ENCODE results near the gene TSC1.

TSC1 gene

GRCh38 chr9:132931178-132931735 lies 13.2 kb downstream of the TSC1 start:
- DNase-seq: no peak

DNA sequence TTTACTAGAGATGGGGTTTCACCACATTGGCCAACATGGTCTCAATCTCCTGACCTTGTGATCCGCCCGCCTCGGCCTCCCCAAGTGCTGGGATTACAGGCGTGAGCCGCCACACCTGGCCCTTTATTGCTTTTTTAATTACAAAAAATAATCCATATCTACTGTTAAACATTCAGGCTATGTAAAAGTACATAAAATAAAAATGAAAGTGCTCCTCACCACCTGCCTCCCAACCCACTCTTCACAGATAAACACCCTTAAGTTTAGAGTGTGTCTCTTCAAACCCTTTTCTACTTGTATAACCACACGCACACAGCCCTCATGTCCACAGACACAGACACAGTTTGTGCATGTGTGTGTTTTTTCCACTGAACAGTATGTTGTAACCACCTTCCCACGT lies 16.7 kb downstream of the TSC1 start:
- no peak for DNase-seq

- no peak for DNase-seq
Observed at GRCh38 chr9:132923346-132923902, 21.0 kb downstream of the TSC1 start.

GRCh38 chr9:132919614-132920268 lies 24.7 kb downstream of the TSC1 start:
- no peak for DNase-seq

DNA sequence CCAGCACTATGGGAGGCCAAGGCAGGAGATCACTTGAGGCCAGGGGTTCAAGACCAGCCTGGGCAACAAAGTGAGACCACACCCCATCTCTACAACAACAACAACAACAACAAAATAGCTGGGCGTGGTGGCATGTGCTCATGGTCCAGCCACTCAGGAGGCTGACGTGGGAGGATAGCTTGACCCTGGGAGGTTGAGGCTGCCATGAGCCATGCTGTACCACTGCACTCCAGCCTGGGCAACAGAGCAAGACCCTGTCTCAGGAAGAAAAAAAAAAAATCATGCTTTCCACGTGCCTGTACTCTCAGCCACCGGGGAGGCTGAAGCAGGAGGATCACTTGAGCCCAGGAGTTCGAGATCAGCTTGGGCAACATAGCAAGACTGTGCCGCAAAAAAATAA lies 29.5 kb downstream of the TSC1 start:
- no peak for DNase-seq

DNA sequence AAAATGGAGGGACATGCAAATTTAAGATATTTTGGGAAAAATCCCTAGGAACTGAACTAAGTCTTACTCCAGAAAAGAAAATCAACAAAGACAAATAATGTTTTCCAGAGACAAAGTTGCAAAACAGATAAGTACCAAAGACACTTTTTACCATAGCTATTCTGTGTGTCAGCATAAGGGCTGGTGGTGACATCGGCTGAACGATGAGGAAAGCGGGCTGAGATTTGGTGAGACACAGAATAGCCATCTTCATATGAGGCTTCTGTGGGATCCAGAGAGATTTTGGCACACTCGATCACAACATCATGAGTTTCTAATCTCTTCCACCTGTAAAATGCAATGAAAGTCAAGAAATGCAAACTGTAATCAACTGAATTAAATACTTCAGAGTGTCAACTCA lies 32.3 kb downstream of the TSC1 start:
- no peak for DNase-seq

DNA sequence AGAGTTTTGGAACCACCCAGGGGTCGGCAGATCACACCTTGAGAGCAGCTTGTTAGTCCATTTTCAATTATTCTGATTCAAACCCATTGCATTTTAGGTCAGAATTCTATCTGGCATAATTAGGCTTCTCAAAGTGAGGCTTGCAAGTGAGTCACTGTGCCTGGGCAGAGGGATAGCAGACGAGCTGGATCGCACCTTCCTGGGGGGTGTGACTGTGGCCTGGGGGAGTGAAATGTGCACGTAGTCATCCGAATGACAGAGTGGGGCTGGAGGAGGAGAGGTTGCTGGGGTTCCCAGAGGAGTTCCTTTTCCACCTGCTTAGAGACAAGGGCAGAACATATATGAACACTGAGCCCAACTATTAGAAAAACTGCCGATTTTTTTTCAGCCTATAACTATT lies 34.0 kb downstream of the TSC1 start:
- no peak for DNase-seq

DNA sequence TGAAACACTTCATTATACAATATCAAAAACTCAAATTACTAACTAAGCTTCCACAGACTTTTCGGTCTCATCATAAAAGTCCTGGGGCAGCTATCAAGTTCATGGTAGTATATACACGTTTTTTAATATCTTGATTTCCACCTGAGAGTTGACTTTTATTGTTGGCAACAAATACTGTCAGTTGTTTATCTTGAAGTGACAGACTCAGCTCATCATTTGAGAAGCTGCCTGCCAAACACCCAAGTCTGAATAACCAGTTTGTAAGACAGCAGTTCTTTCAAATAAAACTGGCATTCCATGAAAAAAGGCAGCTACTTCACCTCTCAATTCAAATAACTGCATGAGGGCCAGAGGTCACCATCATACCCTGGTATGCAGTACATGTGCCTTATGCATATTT lies 35.1 kb downstream of the TSC1 start:
- no peak for DNase-seq

DNA sequence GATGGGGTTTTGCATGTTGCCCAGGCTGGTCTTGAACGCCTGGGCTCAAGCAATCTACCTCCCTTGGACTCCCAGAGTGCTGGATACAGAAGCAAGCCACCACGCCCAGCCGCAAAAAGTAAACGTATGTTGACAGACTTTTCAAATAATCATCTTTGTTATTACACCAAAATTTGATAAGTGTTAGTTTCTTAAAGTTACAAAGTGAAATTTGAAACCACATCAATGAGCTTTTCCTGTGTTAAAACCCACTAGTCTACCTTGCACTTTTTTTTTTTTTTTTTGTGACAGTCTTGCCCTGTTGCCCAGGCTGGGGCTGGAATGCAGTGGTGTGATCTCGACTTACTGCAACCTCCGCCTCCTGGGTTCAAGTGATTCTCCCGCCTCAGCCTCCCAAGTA lies 35.8 kb downstream of the TSC1 start:
- DNase-seq: no peak

- DNase-seq: no peak
Observed at GRCh38 chr9:132905726-132906125, 38.7 kb downstream of the TSC1 start.

GRCh38 chr9:132903574-132904492 lies 40.6 kb downstream of the TSC1 start:
- no peak for DNase-seq

GRCh38 chr9:132901858-132902831 lies 42.3 kb downstream of the TSC1 start:
- DNase-seq: peak; percentile 28

DNA sequence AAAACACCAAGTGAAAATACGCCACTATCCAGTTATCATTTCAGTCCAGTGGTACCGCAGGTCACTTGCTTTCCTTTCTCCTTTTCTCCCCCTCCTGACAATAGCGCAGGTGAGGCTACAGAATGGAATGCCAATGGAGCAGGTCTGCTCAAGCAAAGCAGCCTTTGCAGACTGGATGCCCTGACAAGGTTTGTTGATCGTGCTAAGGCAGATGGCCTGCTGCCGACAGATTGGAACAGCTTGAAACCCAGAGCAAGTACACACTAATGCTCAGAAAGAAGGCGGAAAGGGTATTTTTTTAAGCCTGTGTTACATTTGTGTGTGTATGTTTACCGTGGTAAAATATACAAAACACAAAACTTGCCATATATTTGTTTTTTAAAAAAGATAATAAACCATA lies 46.4 kb downstream of the TSC1 start:
- DNase-seq: no peak

DNA sequence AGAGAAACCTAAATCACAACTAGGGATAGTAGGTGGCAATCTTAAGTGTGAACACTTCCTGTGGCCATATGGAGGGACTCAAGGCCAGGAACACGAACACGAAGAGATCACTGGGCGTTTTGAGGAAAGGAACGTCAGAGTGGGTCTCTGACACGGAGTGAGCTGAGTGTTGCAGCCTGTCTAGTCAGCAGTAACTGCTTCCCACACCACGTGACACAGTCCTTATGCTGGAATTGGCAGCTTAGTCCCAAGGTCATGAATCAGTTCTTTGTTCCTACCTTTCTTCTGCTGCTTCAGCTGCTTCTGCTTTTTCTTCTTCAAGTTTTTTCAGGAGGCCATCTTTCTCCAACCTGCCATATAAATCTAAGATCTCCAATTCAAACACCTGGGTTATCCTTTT lies 47.5 kb downstream of the TSC1 start:
- no peak for DNase-seq

- no peak for DNase-seq
Observed at GRCh38 chr9:132896264-132896663, 48.2 kb downstream of the TSC1 start.

DNA sequence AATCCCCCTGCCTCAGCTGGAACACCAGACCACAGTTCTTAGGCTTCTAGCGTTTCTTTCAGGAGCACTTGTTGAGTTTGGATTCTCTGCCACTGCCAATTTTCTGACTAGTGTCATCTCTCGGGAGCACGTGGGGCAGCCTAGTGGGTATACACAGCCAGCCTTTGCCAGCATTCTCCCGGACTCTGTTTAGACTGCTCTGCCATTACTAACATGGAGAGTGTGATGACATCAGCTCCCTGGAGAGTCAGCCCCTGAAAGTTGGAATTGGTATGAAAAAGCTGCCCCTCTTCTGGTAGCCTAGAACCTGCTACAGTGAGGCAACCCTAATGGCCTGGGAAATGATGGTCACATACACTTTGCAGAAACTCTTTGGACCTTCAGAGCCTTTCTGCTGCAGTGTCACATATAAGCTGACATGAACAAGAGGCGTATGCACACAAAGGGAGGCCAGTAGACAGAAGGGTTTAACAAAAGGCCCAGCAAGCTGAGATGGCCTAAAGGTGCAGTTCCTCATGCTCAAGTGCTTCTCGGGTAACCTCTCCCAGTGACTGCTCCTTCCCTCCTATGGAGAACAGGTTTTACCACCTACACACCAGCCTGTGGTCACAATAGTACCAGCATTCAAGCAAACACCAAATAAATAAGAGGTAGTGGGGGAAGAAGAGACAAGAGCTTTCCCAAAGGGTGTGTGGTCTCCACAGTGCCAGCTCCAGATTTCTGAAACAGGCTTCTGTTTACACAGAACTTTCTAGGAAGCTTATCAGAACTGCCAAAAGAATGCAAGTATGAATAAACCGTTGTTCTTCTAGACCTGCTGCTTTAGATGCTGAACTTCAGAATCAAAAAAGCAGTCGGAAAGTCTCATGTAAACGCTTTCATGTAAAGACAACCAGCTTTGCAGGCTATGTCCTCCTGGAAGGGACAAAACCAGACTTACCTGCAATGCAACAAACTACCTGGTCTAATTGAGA lies 49.3 kb downstream of the TSC1 start:
- peak; percentile 84 for DNase-seq

DNA sequence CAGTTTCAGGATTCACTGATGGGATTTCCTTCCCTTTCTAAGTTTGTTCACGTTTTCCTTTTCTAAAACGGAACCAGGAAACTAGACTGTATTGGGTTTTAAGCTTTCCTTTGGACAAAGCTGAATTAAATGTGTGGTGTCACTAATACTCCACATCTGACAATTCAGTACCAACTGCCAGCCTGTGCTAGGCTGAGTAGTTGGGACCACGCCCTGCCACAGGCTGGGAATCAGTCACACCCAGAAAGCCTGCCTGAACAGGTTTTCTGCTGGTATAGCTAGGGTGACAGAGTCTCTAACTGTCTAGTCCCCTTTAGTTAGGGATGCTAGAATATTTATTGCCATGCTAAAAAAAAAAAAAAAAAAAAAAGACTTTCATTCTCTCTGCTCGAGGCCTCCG lies 50.1 kb downstream of the TSC1 start:
- DNase-seq: no peak

GRCh38 chr9:132892400-132892799 lies 52.0 kb downstream of the TSC1 start:
- DNase-seq: peak; percentile 10

DNA sequence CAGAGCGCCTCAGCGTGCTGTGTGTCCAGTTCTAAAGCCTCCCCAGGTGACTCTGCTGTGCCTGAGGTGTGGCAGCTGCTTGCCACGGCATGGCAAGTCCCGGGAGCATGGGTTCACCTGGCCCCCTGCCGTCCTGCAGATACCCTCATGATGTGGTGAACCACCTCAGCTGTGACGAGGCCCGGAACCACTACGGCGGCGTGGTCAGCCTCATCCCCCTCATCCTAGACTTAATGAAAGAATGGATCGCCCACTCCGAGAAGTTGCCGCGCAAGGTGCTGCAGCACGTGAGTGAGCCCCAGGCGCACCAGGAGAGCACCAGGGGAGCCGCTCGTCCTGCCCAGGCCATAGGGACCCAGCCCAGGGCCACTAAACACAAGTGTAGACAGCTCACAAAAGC lies 56.3 kb downstream of the TSC1 start:
- no peak for DNase-seq

- DNase-seq: no peak
Observed at GRCh38 chr9:132887181-132888120, 57.0 kb downstream of the TSC1 start.
